KMS-11 (cell line): ENCODE measurements around the gene PRDM2.

Experiments used
- H2AFZ ChIP-seq: fragments of 200-600 bp; sonication (generic); 2 replicates; pipeline ENCODE4 v1.6.1; 2016; ENCODE audit warnings: antibody characterized with exemption, mixed run types, low read depth
- H3K27ac ChIP-seq: fragments of 200-600 bp; sonication (generic); 2 replicates; pipeline ENCODE4 v1.6.1; 2016; ENCODE audit warnings: mild to moderate bottlenecking, mixed run types
- H3K27me3 ChIP-seq: fragments of 200-600 bp; sonication (generic); 2 replicates; pipeline ENCODE4 v1.6.1; 2017; ENCODE audit warnings: mild to moderate bottlenecking, low read depth, mixed run types, moderate library complexity; ENCODE audit not compliant: insufficient read depth
- H3K36me3 ChIP-seq: fragments of 200-600 bp; sonication (generic); 2 replicates; pipeline ENCODE4 v1.6.1; 2017; ENCODE audit warnings: mild to moderate bottlenecking, mixed run types; ENCODE audit not compliant: insufficient read depth
- H3K4me1 ChIP-seq: fragments of 200-600 bp; sonication (generic); 2 replicates; pipeline ENCODE4 v1.6.1; 2016; ENCODE audit warnings: mild to moderate bottlenecking, low read depth, mixed run types; ENCODE audit not compliant: poor library complexity, severe bottlenecking
- H3K4me2 ChIP-seq: fragments of 200-600 bp; sonication (generic); 2 replicates; pipeline ENCODE4 v1.7.0; 2016; ENCODE audit warnings: mild to moderate bottlenecking, mixed run types
- H3K4me3 ChIP-seq: fragments of 200-600 bp; sonication (generic); IDR thresholded peaks from 2 replicates; pipeline ENCODE4 v1.6.1; 2017; ENCODE audit warnings: low read depth, low read length, mixed read lengths; ENCODE audit not compliant: insufficient read depth
- H3K79me2 ChIP-seq: fragments of 200-600 bp; sonication (generic); 2 replicates; pipeline ENCODE4 v1.6.1; 2016; ENCODE audit warnings: low read depth, mixed run types; ENCODE audit not compliant: insufficient read depth
- H3K9ac ChIP-seq: fragments of 200-600 bp; sonication (generic); 2 replicates; pipeline ENCODE4 v1.6.1; 2016; ENCODE audit warnings: mild to moderate bottlenecking, mixed run types
- H4K20me1 ChIP-seq: fragments of 200-600 bp; sonication (generic); 2 replicates; pipeline ENCODE4 v1.6.1; 2016; ENCODE audit warnings: mild to moderate bottlenecking, mixed run types; ENCODE audit not compliant: insufficient read depth
- TF ChIP-seq, protein P1 (sequence below): fragments of 200-600 bp; sonication (generic); conservative IDR thresholded peaks from 2 replicates; pipeline ENCODE4 v1.6.1; 2017; ENCODE audit warnings: low read depth, mild to moderate bottlenecking, antibody characterized with exemption, low read length, moderate library complexity, mixed read lengths

The PRDM2 gene

DNA sequence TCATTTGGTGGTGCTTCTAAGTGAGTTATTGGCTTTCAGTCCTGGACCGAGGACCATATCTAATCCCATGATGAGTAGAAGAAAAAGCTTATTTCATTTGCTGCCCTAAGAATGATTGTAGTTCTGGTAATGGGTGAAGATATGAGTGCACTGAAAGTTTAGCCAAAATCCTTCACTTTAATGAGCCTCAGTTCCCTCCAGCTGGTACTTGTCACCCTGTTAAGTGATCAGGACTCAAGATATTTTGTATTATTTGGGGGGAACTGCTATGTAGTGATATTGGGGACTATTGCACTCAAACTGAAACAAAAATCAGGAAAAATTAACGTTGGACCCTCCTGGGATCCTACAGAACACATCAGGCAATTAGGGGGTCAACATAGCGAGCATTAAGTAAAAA, 165.9 kb downstream of the PRDM2 start:
- H2AFZ ChIP-seq = no peak overlapping the region
- no peak overlapping the region for H3K27ac ChIP-seq
- H3K79me2 ChIP-seq = no peaks in the 10 kb centered on the region
- no peaks in the 10 kb centered on the region for H4K20me1 ChIP-seq
- H3K4me2 ChIP-seq = no peak overlapping the region
- no peaks in the 10 kb centered on the region for H3K4me1 ChIP-seq
- H3K27me3 ChIP-seq = no peaks in the 10 kb centered on the region
- no peaks in the 10 kb centered on the region for H3K36me3 ChIP-seq
- H3K9ac ChIP-seq = no peak overlapping the region
- TF ChIP-seq, protein P1, sequence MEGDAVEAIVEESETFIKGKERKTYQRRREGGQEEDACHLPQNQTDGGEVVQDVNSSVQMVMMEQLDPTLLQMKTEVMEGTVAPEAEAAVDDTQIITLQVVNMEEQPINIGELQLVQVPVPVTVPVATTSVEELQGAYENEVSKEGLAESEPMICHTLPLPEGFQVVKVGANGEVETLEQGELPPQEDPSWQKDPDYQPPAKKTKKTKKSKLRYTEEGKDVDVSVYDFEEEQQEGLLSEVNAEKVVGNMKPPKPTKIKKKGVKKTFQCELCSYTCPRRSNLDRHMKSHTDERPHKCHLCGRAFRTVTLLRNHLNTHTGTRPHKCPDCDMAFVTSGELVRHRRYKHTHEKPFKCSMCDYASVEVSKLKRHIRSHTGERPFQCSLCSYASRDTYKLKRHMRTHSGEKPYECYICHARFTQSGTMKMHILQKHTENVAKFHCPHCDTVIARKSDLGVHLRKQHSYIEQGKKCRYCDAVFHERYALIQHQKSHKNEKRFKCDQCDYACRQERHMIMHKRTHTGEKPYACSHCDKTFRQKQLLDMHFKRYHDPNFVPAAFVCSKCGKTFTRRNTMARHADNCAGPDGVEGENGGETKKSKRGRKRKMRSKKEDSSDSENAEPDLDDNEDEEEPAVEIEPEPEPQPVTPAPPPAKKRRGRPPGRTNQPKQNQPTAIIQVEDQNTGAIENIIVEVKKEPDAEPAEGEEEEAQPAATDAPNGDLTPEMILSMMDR = no peak
- no peak overlapping the region for H3K4me3 ChIP-seq

DNA sequence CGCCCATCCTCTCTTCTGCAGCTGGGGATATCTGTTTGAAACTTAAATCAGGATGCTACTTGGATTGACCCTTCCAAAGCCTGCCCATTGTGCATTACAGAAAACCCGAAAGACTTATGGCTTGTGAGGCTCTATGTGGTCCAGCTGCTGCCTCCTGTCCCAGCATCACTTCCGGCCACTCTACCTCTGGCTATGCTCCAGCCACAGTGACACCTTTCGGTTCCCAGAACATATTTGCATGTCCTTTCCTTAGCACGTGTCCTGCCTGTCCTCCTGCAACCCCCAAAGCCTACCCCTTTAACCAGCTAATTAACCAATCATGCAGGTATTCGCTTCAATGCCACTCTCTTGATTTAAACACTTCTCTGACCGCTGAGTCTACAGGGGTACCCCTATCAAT, 167.6 kb downstream of the PRDM2 start:
- no peak overlapping the region for H3K27ac ChIP-seq
- H3K9ac ChIP-seq = no peak overlapping the region
- no peaks in the 10 kb centered on the region for H4K20me1 ChIP-seq
- no peaks in the 10 kb centered on the region for H3K4me1 ChIP-seq
- no peak overlapping the region for H3K4me3 ChIP-seq
- no peaks in the 10 kb centered on the region for H3K79me2 ChIP-seq
- TF ChIP-seq, protein P1 = no peak
- no peak overlapping the region for H2AFZ ChIP-seq
- no peaks in the 10 kb centered on the region for H3K27me3 ChIP-seq
- H3K4me2 ChIP-seq = no peak overlapping the region
- H3K36me3 ChIP-seq = no peaks in the 10 kb centered on the region

DNA sequence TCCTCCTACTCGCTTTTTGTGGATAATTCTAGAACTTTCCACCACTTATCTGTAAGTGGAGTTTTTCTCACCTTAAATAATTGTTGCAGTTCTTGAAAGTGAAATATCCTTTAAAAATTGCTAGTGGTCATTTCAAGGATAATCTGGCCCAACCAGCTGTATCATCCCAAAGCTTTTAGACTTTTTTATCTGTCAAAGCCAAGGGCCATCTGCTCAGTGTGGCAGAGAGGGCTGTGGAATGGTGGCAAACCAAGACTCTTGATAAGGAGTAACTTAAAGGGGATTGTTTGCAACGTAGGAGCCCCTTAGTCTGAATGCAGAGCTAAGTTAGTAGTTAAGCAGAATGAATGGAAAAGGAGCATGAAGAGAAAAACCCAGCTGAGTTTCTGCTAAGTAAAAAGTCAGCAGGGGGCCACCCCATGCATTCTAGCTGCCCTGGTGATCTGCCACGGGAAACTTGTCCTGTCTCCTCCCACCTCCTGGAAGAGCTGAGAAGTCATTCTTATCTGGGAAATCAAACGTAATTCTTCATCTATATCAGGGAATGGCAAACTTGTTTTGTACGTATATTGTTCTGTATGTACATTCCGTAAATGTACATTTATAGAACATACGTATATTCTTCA, 169.3 kb downstream of the PRDM2 start:
- no peaks in the 10 kb centered on the region for H3K79me2 ChIP-seq
- no peak overlapping the region for H3K4me2 ChIP-seq
- H2AFZ ChIP-seq = no peak overlapping the region
- H3K4me1 ChIP-seq = no peaks in the 10 kb centered on the region
- no peak overlapping the region for H3K9ac ChIP-seq
- no peaks in the 10 kb centered on the region for H4K20me1 ChIP-seq
- H3K27ac ChIP-seq = no peak overlapping the region
- H3K27me3 ChIP-seq = no peaks in the 10 kb centered on the region
- H3K4me3 ChIP-seq = no peak overlapping the region
- H3K36me3 ChIP-seq = no peaks in the 10 kb centered on the region
- TF ChIP-seq, protein P1 = no peak

DNA sequence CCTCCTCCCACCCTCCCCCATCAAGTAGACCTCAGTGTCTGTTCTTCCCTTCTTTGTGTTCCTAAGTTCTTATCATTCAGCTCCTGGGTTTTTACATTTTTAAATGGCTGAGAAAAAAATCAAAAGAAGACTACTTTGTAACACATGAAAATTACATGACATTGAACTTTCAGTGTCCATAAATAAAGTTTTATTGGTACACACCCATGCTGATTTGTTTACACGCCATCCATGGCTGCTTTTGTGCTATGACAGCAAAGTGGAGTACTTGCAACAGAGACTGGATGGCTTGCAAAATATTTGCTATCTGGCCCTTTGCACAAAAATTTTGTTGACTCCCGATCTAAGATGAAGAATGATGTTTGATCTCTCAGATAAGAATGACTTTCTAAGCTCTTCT, 171.4 kb downstream of the PRDM2 start:
- Histone ChIP-seq H3K4me3 (no peak overlapping the region), H3K9ac (no peak overlapping the region), H3K4me2 (no peak overlapping the region), H3K4me1 (no peaks in the 10 kb centered on the region), H4K20me1 (no peaks in the 10 kb centered on the region), H2AFZ (no peak overlapping the region), H3K79me2 (no peaks in the 10 kb centered on the region), H3K27me3 (no peaks in the 10 kb centered on the region), H3K36me3 (no peaks in the 10 kb centered on the region), H3K27ac (no peak overlapping the region)
- TF ChIP-seq, protein P1 = no peak
